Testis (tissue), 5 donors: ENCODE data around the gene PDE12. TPM values are rescaled to one million over a fixed set of nuclear protein-coding genes. Genes with fewer than 3 reads are reported as not detected.
A peak's percentile ranks its signal among the peaks of the same experiment; 100 is the strongest.

Experiments used
- DNase-seq: peaks from one replicate; pipeline ENCODE4 v3.0.0-alpha.2; 2019
- H3K27ac ChIP-seq, 2 donors: fragments of 200-600 bp; sonication (generic); one replicate each; pipeline ENCODE4 v1.5.1; 2019
- H3K27me3 ChIP-seq: fragments of 200-600 bp; sonication (generic); one replicate; pipeline ENCODE4 v1.5.1; 2019
- H3K36me3 ChIP-seq: fragments of 200-600 bp; sonication (generic); one replicate; pipeline ENCODE4 v1.5.1; 2017; ENCODE audit warnings: low read depth; ENCODE audit errors: missing control alignments
- H3K4me1 ChIP-seq: fragments of 200-600 bp; sonication (generic); one replicate; pipeline ENCODE4 v1.5.1; 2019
- H3K4me3 ChIP-seq, 2 donors: fragments of 200-600 bp; sonication (generic); one replicate each; pipeline ENCODE4 v1.5.1; 2017 to 2019
- H3K9me3 ChIP-seq: fragments of 200-600 bp; sonication (generic); one replicate; pipeline ENCODE4 v1.5.1; 2017
- POLR2A ChIP-seq: fragments of 450-650 bp; IDR thresholded peaks from one replicate; pipeline ENCODE4 v1.6.1; 2017; ENCODE audit warnings: antibody characterized with exemption, mild to moderate bottlenecking, moderate library complexity
- WGBS, 2 donors: methylation state at CpG; one replicate each; pipeline ENCODE4 v1.1.5; 2018; 5-methylcytosine and 5-hydroxymethylcytosine counted together
- intact Hi-C: fragments of 100-400 bp; cut with DNase I; formaldehyde crosslinking; loops from one replicate; pipeline ENCODE4 v1.15.1; 2023; ENCODE audit warnings: low total_unique reads
- long read RNA-seq, 2 donors: transcript quantifications; one replicate each; lab custom pipeline, GENCODE V29; 2026
- polyA plus RNA-seq: library from polyadenylated mRNA; stranded (reverse); fragments of 350-450 nt; fragmentation: Illumina TruSeq; extraction: RNeasy Lipid Tissue Mini Kit (QIAGEN cat#74804); gene quantifications from one replicate; pipeline ENCODE4 v1.2.3, GENCODE V29; 2014; ENCODE audit warnings: low read depth, low replicate concordance; ENCODE audit not compliant: insufficient read depth
- total RNA-seq, 2 donors: library from RNA; depleted of rRNA; stranded (reverse); fragments of >200 nt; gene quantifications; one replicate each; pipeline ENCODE4 v1.2.3, GENCODE V29; 2016
- TF ChIP-seq, protein P1 (sequence below), 3 experiments: fragments of 450-650 bp in 2 of 3; fragments of 200-600 bp in 1 of 3; sonication (generic) in 1 of 3; IDR thresholded peaks; one replicate each; pipeline ENCODE4 v1.5.1; 2016 to 2019; ENCODE audit warnings: antibody characterized with exemption in 3 of 3, mild to moderate bottlenecking in 2 of 3, moderate library complexity in 1 of 3

The PDE12 gene
- total RNA-seq (10 to 100 TPM; 20.5 to 26.0 TPM), polyA plus RNA-seq (9.9 TPM)
- long read RNA-seq, donor 1, full-length matches to known transcripts, result 9 of 9 reads
- long read RNA-seq, donor 1, partial matches to known transcripts, result 0 of 9 reads
- long read RNA-seq, donor 1, other reads (novel, unspliced or antisense), result 0 of 9 reads
- long read RNA-seq, donor 2, full-length matches to known transcripts, result 8 of 8 reads
- long read RNA-seq, donor 2, partial matches to known transcripts, result 0 of 8 reads
- long read RNA-seq, donor 2, other reads (novel, unspliced or antisense), result 0 of 8 reads

DNA sequence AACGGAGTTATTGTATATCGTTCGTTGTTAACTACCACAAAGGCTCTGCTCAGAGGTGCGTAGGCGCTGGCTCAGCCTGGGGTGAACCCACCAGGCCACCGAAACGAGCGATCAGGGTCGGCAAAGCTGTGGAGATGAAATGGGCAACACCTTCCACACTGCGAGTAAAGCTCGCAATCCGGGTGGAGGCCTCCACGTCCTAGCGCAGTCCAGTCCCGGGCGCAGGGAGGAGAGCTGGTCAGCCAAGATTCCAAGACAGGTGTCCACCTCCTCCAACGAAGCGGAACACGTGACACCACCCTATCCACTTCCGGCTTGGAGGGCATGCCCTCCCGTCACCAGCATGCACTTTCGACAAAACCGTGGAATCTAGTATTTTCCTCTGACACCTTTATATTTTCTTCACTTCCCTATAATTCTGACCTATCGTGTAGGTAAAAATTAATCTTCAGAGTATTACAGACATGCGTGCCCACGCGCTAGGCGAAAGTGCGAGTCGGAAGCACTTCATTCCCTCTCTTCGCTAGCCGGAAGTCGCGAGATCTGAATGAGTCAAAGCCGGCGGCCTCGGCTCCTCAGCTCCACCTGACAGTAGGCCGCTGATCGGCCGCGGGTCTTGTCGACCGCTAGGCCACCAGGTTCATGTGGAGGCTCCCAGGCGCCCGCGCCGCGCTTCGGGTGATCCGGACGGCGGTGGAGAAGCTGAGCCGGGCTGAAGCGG lies at the start of gene PDE12:
Gene PDE12 (plus strand): TSS at position 537 of the 721 bp plus-strand sequence. CDS start 106 bp downstream, at position 643.
- WGBS, 2 donors, result 0 to 1% methylated on average over 40 to 54 of the region's 54 CpGs
- TF ChIP-seq, protein P1, sequence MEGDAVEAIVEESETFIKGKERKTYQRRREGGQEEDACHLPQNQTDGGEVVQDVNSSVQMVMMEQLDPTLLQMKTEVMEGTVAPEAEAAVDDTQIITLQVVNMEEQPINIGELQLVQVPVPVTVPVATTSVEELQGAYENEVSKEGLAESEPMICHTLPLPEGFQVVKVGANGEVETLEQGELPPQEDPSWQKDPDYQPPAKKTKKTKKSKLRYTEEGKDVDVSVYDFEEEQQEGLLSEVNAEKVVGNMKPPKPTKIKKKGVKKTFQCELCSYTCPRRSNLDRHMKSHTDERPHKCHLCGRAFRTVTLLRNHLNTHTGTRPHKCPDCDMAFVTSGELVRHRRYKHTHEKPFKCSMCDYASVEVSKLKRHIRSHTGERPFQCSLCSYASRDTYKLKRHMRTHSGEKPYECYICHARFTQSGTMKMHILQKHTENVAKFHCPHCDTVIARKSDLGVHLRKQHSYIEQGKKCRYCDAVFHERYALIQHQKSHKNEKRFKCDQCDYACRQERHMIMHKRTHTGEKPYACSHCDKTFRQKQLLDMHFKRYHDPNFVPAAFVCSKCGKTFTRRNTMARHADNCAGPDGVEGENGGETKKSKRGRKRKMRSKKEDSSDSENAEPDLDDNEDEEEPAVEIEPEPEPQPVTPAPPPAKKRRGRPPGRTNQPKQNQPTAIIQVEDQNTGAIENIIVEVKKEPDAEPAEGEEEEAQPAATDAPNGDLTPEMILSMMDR (IDR thresholded peaks at IDR 0.05), result no peak
- TF ChIP-seq POLR2A, result no peak
- peak; percentile 94 for DNase-seq
- peaks cover 22% of the 10 kb centered on the region for H3K4me1 ChIP-seq
- H3K27ac ChIP-seq, result peak within 1 kb of the TSS; percentile 85 to 92
- H3K36me3 ChIP-seq, result no peaks in the 10 kb centered on the region
- intact Hi-C loops, result loop anchor here (10.0 kb wide), 1 partner anchor 199 kb away; the partner anchor contains the start of gene SLMAP
- H3K4me3 ChIP-seq, result peak within 1 kb of the TSS; percentile 96 to 97
- H3K9me3 ChIP-seq, result no peaks in the 10 kb centered on the region
- no peaks in the 10 kb centered on the region for H3K27me3 ChIP-seq

DNA sequence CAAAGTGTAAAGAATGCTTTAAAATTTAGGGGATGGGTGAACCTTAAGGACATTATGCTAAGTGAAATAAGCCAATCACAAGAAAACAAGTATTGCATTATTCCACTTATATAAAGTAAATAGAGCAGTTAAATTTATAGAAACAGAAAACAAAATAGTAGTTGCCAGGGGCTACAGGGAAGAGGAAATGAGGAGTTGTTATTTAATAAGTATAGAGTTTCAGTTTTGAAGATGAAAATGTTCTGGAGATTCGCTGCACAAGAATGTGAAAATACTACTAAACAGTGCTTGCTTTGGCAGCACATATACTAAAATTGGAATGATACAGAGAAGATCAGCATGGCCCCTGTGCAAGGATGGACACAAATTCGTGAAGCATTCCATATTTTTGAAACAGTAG lies 43.9 kb upstream of the PDE12 start:
- Histone ChIP-seq H3K9me3 (no peaks in the 10 kb centered on the region), H3K27ac (no peak overlapping the region), H3K4me3 (no peak overlapping the region), H3K4me1 (no peaks in the 10 kb centered on the region), H3K36me3 (no peaks in the 10 kb centered on the region), H3K27me3 (no peaks in the 10 kb centered on the region)
- no peak for DNase-seq
- 46 to 48% methylated on average over 2 of the region's 2 CpGs for WGBS, 2 donors
- TF ChIP-seq POLR2A, result no peak
- TF ChIP-seq, protein P1 (IDR thresholded peaks at IDR 0.05), result no peak
- intact Hi-C loops, result no loop called here

DNA sequence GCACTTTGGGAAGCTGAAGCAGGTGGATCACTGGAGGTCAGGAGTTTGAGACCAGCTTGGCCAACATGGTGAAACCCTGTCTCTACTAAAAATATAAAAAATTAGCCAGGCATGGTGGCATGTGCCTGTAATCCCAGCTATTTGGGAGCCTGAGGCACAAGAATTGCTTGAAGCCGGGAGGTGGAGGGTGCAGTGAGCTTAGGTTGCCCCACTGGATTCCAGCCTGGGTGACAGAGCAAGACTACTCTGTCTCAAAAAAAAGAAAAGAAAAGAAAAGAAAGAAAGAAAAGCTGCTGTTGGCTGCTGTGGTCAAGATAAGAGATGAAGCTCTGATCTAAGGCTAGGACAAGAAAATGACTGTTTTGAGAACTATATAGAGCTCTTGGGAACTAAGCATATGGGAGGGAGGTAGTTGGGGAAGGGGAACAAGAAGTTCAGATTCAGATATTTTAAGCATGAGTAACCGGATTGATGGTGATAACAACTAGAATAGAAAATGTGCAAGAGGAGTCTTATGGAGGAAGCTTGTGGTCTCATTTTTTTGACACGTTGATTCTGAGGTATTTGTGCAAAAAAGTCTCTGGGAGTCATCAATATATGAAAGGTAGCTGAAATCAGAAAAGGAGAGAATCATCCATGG lies 37.7 kb upstream of the PDE12 start:
- Histone ChIP-seq H3K27ac (no peak overlapping the region), H3K36me3 (no peaks in the 10 kb centered on the region), H3K27me3 (no peaks in the 10 kb centered on the region), H3K4me3 (no peak overlapping the region), H3K4me1 (no peaks in the 10 kb centered on the region), H3K9me3 (no peaks in the 10 kb centered on the region)
- DNase-seq, result no peak
- intact Hi-C loops, result no loop called here
- WGBS, 2 donors, result 54% methylated on average over 3 of the region's 3 CpGs
- TF ChIP-seq, protein P1 (IDR thresholded peaks at IDR 0.05), result no peak
- no peak for TF ChIP-seq POLR2A

- no peak for DNase-seq
- Histone ChIP-seq H3K27me3 (no peaks in the 10 kb centered on the region), H3K9me3 (no peaks in the 10 kb centered on the region), H3K4me3 (no peak overlapping the region), H3K4me1 (no peaks in the 10 kb centered on the region), H3K36me3 (no peaks in the 10 kb centered on the region), H3K27ac (no peak overlapping the region)
- intact Hi-C loops, result no loop called here
- no peak for TF ChIP-seq POLR2A
- TF ChIP-seq, protein P1 (IDR thresholded peaks at IDR 0.05), result no peak
Measured at GRCh38 chr3:57530071-57530608, 25.9 kb upstream of the PDE12 start.
